HCT116 (cell line): ENCODE measurements around the gene WNK4. TPM values are rescaled to one million over a fixed set of nuclear protein-coding genes. Genes with fewer than 3 reads are reported as not detected.

ENCODE experiments used
- ATAC-seq: fragments of 200-7000 bp; cut with Tn5 transposase; 2 replicates; pipeline ENCODE4 v1.9.1; 2020; ENCODE audit warnings: mild to moderate bottlenecking, moderate library complexity
- BruUV-seq: library from RNA; stranded (reverse); fragments of 400-500 nt; replicated peaks from 2 replicates; lab custom pipeline; 2021; lab: Mats Ljungman, UMichigan
- CTCF ChIA-PET: fragments of 300-600 bp; sonication (Branson Sonifier 250); formaldehyde crosslinking; loops from one replicate; lab custom pipeline; 2021; ENCODE audit warnings: antibody characterized with exemption; lab: Charles Lee
- POLR2A ChIA-PET: fragments of 300-600, 350-600 bp; sonication (Branson Sonifier 250); formaldehyde crosslinking; loops from one replicate; lab custom pipeline; 2021; ENCODE audit warnings: antibody characterized with exemption; lab: Charles Lee
- RAD21 ChIA-PET, 2 experiments: fragments of 300-600 bp; sonication (Branson Sonifier 250); formaldehyde crosslinking; loops; one replicate each; lab custom pipeline; 2023; ENCODE audit warnings: low total read pairs in 2 of 2; ENCODE audit not compliant: uncharacterized antibody in 2 of 2, unreplicated experiment in 2 of 2, low non-redundant PET in 1 of 2; lab: Charles Lee
- DNase-seq: peaks from one replicate; pipeline ENCODE4 v3.0.0-alpha.2; 2010; ENCODE audit warnings: low read depth, low spot score
- H2AFZ ChIP-seq: fragments of 200-600 bp; shearing (Covaris generic), sonication (generic); 2 replicates; pipeline ENCODE4 v1.6.1; 2017; ENCODE audit warnings: low read depth, mixed run types, mixed read lengths, antibody characterized with exemption, low read length; ENCODE audit not compliant: poor library complexity, severe bottlenecking
- H3K27ac ChIP-seq: 2 replicates; pipeline ENCODE4 v1.5.1; 2012; ENCODE audit warnings: low read depth, low read length
- H3K27me3 ChIP-seq: fragments of 200-600 bp; sonication (generic); 2 replicates; pipeline ENCODE4 v1.6.1; 2016; ENCODE audit warnings: mixed run types, low read length, mixed read lengths; ENCODE audit not compliant: insufficient read depth
- H3K36me3 ChIP-seq, 2 experiments: fragments of 200-500 bp in 1 of 2; fragments of 200-600 bp in 1 of 2; sonication (Bioruptor generic) in 1 of 2; sonication (generic) in 1 of 2; 2 replicates each; pipeline versions ENCODE4 v1.5.1 to v1.6.1; 2014 to 2016; ENCODE audit warnings: low read length in 2 of 2, inconsistent platforms in 1 of 2, mixed read lengths in 1 of 2, mixed run types in 1 of 2; ENCODE audit not compliant: insufficient read depth in 2 of 2, control insufficient read depth in 1 of 2
- H3K4me1 ChIP-seq, 2 experiments: fragments of 200-600 bp in 1 of 2; sonication (generic) in 1 of 2; 2 replicates each; pipeline versions ENCODE4 v1.5.1 to v1.6.1; 2012 to 2017; ENCODE audit warnings: low read length in 2 of 2, inconsistent platforms in 1 of 2, mild to moderate bottlenecking in 1 of 2, mixed read lengths in 1 of 2, mixed run types in 1 of 2, moderate library complexity in 1 of 2; ENCODE audit not compliant: insufficient read depth in 2 of 2, control insufficient read depth in 1 of 2
- H3K4me2 ChIP-seq: fragments of 200-600 bp; sonication (generic); 2 replicates; pipeline ENCODE4 v1.6.1; 2017; ENCODE audit warnings: mixed run types, low read length, mixed read lengths
- H3K4me3 ChIP-seq, 2 experiments: fragments of 200-600 bp in 1 of 2; sonication (generic) in 1 of 2; replicated peaks in 1 of 2; 2 replicates each; pipeline ENCODE4 v1.5.1; 2011 to 2016; ENCODE audit warnings: low read length in 2 of 2, control low read depth in 1 of 2, low read depth in 1 of 2, mild to moderate bottlenecking in 1 of 2, mixed read lengths in 1 of 2, mixed run types in 1 of 2
- H3K79me2 ChIP-seq: fragments of 200-600 bp; sonication (generic); 2 replicates; pipeline ENCODE4 v1.6.1; 2017; ENCODE audit warnings: mild to moderate bottlenecking, mixed run types, low read length, moderate library complexity, mixed read lengths; ENCODE audit not compliant: insufficient read depth
- H3K9ac ChIP-seq: fragments of 200-600 bp; sonication (generic); 2 replicates; pipeline ENCODE4 v1.6.1; 2016; ENCODE audit warnings: low read length, mixed read lengths
- H3K9me2 ChIP-seq: fragments of 200-600 bp; sonication (generic), shearing (Covaris generic); 2 replicates; pipeline ENCODE4 v1.6.1; 2017; ENCODE audit warnings: mixed run types, mild to moderate bottlenecking, moderate library complexity; ENCODE audit not compliant: insufficient read depth
- H3K9me3 ChIP-seq, 2 experiments: fragments of 200-500 bp in 1 of 2; fragments of 200-600 bp in 1 of 2; sonication (Bioruptor generic) in 1 of 2; sonication (generic) in 1 of 2; 2 replicates each; pipeline ENCODE4 v1.6.1; 2014 to 2017; ENCODE audit warnings: low read length in 2 of 2, mixed read lengths in 2 of 2, inconsistent platforms in 1 of 2, low read depth in 1 of 2, mild to moderate bottlenecking in 1 of 2, mixed run types in 1 of 2, moderate library complexity in 1 of 2; ENCODE audit not compliant: control insufficient read depth in 1 of 2, insufficient read depth in 1 of 2
- H4K20me1 ChIP-seq: fragments of 200-600 bp; sonication (generic), shearing (Covaris generic); 2 replicates; pipeline ENCODE4 v1.6.1; 2017; ENCODE audit warnings: mixed run types, mild to moderate bottlenecking, moderate library complexity; ENCODE audit not compliant: insufficient read depth
- EZH2 ChIP-seq: fragments of 200-600 bp; sonication (generic); IDR thresholded peaks from 2 replicates; pipeline ENCODE4 v1.6.1; 2017; ENCODE audit warnings: antibody characterized with exemption, mixed run types
- JUND ChIP-seq: IDR thresholded peaks from 2 replicates; pipeline ENCODE4 v1.6.1; 2012
- POLR2A ChIP-seq: IDR thresholded peaks from 2 replicates; pipeline ENCODE4 v1.7.0; 2011; ENCODE audit warnings: borderline replicate concordance; ENCODE audit not compliant: insufficient read depth, insufficient read length; ENCODE audit errors: extremely low read depth
- RAD21 ChIP-seq: IDR thresholded peaks from 2 replicates; pipeline ENCODE4 v1.6.1; 2012; ENCODE audit warnings: low read depth, mild to moderate bottlenecking
- SIN3A ChIP-seq: IDR thresholded peaks from 2 replicates; pipeline ENCODE4 v1.6.1; 2012; ENCODE audit warnings: low read depth
- ZNF274 ChIP-seq: fragments of 200-500 bp; sonication (Bioruptor generic); IDR thresholded peaks from 2 replicates; pipeline ENCODE4 v1.6.1; 2014; ENCODE audit warnings: mild to moderate bottlenecking, low read depth, low read length, inconsistent platforms
- intact Hi-C: fragments of 100-400 bp; cut with micrococcal nuclease; formaldehyde crosslinking; loops from 2 replicates; pipeline ENCODE4 v1.10.0; 2022
- total RNA-seq: library from RNA; stranded (reverse); gene quantifications from one replicate; pipeline ENCODE4 v1.2.1, GENCODE V29; 2021; ENCODE audit not compliant: unreplicated experiment

Gene WNK4
- total RNA-seq, 1 experiment from 2014 or later: 4.5 TPM

DNA sequence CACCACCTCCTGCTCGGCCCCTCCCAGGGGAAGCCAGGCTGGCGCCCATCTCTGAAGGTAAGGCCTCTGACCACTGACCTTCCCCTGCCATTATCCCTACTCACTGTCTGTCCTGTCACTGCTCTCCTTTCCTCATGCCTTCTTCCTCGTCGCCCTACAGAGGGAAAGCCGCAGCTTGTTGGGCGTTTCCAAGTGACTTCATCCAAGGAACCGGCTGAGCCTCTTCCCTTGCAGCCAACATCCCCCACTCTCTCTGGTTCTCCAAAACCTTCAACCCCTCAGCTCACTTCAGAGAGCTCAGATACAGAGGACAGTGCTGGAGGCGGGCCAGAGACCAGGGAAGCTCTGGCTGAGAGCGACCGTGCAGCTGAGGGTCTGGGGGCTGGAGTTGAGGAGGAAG, 15.1 kb downstream of the WNK4 start:
- H4K20me1 ChIP-seq: no peaks in the 10 kb centered on the region
- no peaks in the 10 kb centered on the region for H3K9me2 ChIP-seq
- H3K4me2 ChIP-seq: no peak overlapping the region
- H3K79me2 ChIP-seq: peaks cover 8% of the 10 kb centered on the region; the same call in 1 of the 2 replicates
- H3K36me3 ChIP-seq: no peaks in the 10 kb centered on the region
- no peak for TF ChIP-seq RAD21
- no peak for TF ChIP-seq JUND
- TF ChIP-seq ZNF274: no peak
- intact Hi-C loops: no loop called here
- no peak overlapping the region for H3K27ac ChIP-seq
- no peak overlapping the region for H3K4me3 ChIP-seq
- H3K27me3 ChIP-seq: no peaks in the 10 kb centered on the region
- DNase-seq: no peak
- CTCF ChIA-PET: no interaction called here
- RAD21 ChIA-PET: no interaction called here
- no TSS peak for BruUV-seq
- ATAC-seq: no peak
- H2AFZ ChIP-seq: no peak overlapping the region
- H3K4me1 ChIP-seq: peaks cover 4 to 9% of the 10 kb centered on the region in 2 experiments; a peak in 2 of 4 replicates
- POLR2A ChIA-PET: no interaction called here
- no peak overlapping the region for H3K9ac ChIP-seq
- H3K9me3 ChIP-seq: no peaks in the 10 kb centered on the region

DNA sequence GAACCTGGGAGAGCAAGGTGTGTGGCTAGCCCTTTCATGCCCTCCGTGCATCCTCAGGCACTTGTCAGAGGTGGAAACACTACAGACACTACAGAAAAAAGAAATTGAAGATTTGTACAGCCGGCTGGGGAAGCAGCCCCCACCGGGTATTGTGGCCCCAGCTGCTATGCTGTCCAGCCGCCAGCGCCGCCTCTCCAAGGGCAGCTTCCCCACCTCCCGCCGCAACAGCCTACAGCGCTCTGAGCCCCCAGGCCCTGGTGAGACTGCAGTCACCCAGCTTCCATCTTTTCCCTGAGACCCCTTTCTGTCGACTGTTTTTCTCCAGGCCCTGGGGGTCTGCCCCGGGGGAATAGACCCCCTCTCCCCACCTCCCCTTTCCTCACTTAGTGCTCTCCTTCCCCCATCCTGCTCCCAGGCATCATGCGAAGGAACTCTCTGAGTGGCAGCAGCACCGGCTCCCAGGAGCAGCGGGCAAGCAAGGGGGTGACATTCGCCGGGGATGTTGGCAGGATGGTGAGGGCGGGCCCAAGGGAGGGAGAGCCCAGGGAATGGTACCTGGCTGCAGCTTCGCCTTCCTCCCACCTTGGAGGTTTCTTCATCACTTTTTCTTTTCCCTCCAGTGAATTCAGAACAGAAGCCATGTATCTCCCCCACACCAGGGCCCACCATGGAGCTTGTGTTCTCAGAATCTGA, 15.8 kb downstream of the WNK4 start:
- Histone ChIP-seq H3K27me3 (no peaks in the 10 kb centered on the region), H3K4me3 (no peak overlapping the region), H3K9me3 (no peaks in the 10 kb centered on the region), H3K36me3 (no peaks in the 10 kb centered on the region), H3K27ac (no peak overlapping the region), H3K9ac (no peak overlapping the region), H2AFZ (no peak overlapping the region), H3K4me2 (no peak overlapping the region), H3K9me2 (no peaks in the 10 kb centered on the region), H4K20me1 (no peaks in the 10 kb centered on the region), H3K79me2 (peaks cover 8% of the 10 kb centered on the region; the same call in 1 of the 2 replicates), H3K4me1 (peaks cover 4 to 9% of the 10 kb centered on the region in 2 experiments; a peak in 2 of 4 replicates)
- no TSS peak for BruUV-seq
- ATAC-seq (no peak), DNase-seq (no peak)
- intact Hi-C loops: no loop called here
- no peak for TF ChIP-seq EZH2
- TF ChIP-seq POLR2A: no peak
- TF ChIP-seq SIN3A: no peak
- TF ChIP-seq RAD21: no peak
- ChIA-PET RAD21 (no interaction called here), POLR2A (no interaction called here), CTCF (no interaction called here)
